Effector memory CD4-positive, alpha-beta T cell (primary cell): Measurements from ENCODE around the gene RGS9.

ENCODE experiments used
- DNase-seq, 3 donors: peaks; one replicate each; pipeline ENCODE4 v3.0.0-alpha.2; 2020
- H3K27ac ChIP-seq: 2 replicates; pipeline ENCODE4 v1.7.0; 2013; ENCODE audit warnings: mild to moderate bottlenecking, low read length, moderate library complexity; ENCODE audit not compliant: insufficient read depth, poor library complexity, severe bottlenecking
- H3K27me3 ChIP-seq: replicated peaks from 2 replicates; pipeline ENCODE4 v1.7.0; 2013; ENCODE audit warnings: mild to moderate bottlenecking, low read length; ENCODE audit not compliant: insufficient read depth, control insufficient read depth, poor library complexity, severe bottlenecking
- H3K36me3 ChIP-seq: 2 replicates; pipeline ENCODE4 v1.7.0; 2013; ENCODE audit warnings: mild to moderate bottlenecking, low read length, moderate library complexity; ENCODE audit not compliant: control insufficient read depth, insufficient read depth
- H3K4me1 ChIP-seq: 2 replicates; pipeline ENCODE4 v1.7.0; 2013; ENCODE audit warnings: low read length, mild to moderate bottlenecking; ENCODE audit not compliant: control insufficient read depth, insufficient read depth, poor library complexity, severe bottlenecking
- H3K4me3 ChIP-seq: 2 replicates; pipeline ENCODE4 v1.7.0; 2013; ENCODE audit warnings: low read length, low read depth, mild to moderate bottlenecking; ENCODE audit not compliant: insufficient read depth, poor library complexity, severe bottlenecking
- H3K9me3 ChIP-seq: 2 replicates; pipeline ENCODE4 v1.7.0; 2013; ENCODE audit warnings: mild to moderate bottlenecking, low read length, moderate library complexity; ENCODE audit not compliant: control insufficient read depth

Gene RGS9

GRCh38 chr17:65155622-65156021, 18.5 kb downstream of the RGS9 start:
- Histone ChIP-seq H3K9me3 (no peaks in the 10 kb centered on the region), H3K4me1 (no peaks in the 10 kb centered on the region), H3K27me3 (no peaks in the 10 kb centered on the region), H3K36me3 (no peaks in the 10 kb centered on the region), H3K27ac (no peak overlapping the region), H3K4me3 (no peak overlapping the region)
- no peak for DNase-seq

GRCh38 chr17:65156185-65156834, 19.1 kb downstream of the RGS9 start:
- H3K27me3 ChIP-seq = no peaks in the 10 kb centered on the region
- no peaks in the 10 kb centered on the region for H3K4me1 ChIP-seq
- H3K27ac ChIP-seq = no peak overlapping the region
- H3K9me3 ChIP-seq = no peaks in the 10 kb centered on the region
- no peaks in the 10 kb centered on the region for H3K36me3 ChIP-seq
- H3K4me3 ChIP-seq = no peak overlapping the region
- DNase-seq = no peak

GRCh38 chr17:65156835-65157565, 19.8 kb downstream of the RGS9 start:
- DNase-seq = no peak
- Histone ChIP-seq H3K27me3 (no peaks in the 10 kb centered on the region), H3K27ac (no peak overlapping the region)

GRCh38 chr17:65158041-65158440, 20.9 kb downstream of the RGS9 start:
- DNase-seq = no peak
- no peaks in the 10 kb centered on the region for H3K4me1 ChIP-seq
- H3K27ac ChIP-seq = no peak overlapping the region
- H3K27me3 ChIP-seq = no peaks in the 10 kb centered on the region
- H3K4me3 ChIP-seq = no peak overlapping the region
- no peaks in the 10 kb centered on the region for H3K9me3 ChIP-seq
- no peaks in the 10 kb centered on the region for H3K36me3 ChIP-seq

More at GRCh38 chr17:65156835-65157565, 19.8 kb downstream of the RGS9 start:
- no peaks in the 10 kb centered on the region for H3K36me3 ChIP-seq
- no peak overlapping the region for H3K4me3 ChIP-seq
- H3K4me1 ChIP-seq = no peaks in the 10 kb centered on the region
- no peaks in the 10 kb centered on the region for H3K9me3 ChIP-seq

- H3K9me3 ChIP-seq = no peaks in the 10 kb centered on the region
- H3K27ac ChIP-seq = no peak overlapping the region
- H3K27me3 ChIP-seq = no peaks in the 10 kb centered on the region
- no peak for DNase-seq
- H3K4me1 ChIP-seq = no peaks in the 10 kb centered on the region
- H3K4me3 ChIP-seq = no peak overlapping the region
- H3K36me3 ChIP-seq = no peaks in the 10 kb centered on the region
Observed at GRCh38 chr17:65158622-65159021, 21.5 kb downstream of the RGS9 start.

- Histone ChIP-seq H3K9me3 (no peaks in the 10 kb centered on the region), H3K36me3 (no peaks in the 10 kb centered on the region), H3K27me3 (no peaks in the 10 kb centered on the region)
Observed at GRCh38 chr17:65160516-65160915, 23.3 kb downstream of the RGS9 start.

GRCh38 chr17:65163990-65164495, 26.9 kb downstream of the RGS9 start:
- H3K4me1 ChIP-seq = peaks cover 6% of the 10 kb centered on the region
- H3K27ac ChIP-seq = no peak overlapping the region
- peak in 2 of 3 donors; percentile 15 to 24 for DNase-seq
- H3K36me3 ChIP-seq = no peaks in the 10 kb centered on the region
- H3K4me3 ChIP-seq = no peak overlapping the region
- H3K9me3 ChIP-seq = no peaks in the 10 kb centered on the region
- H3K27me3 ChIP-seq = no peaks in the 10 kb centered on the region

More at GRCh38 chr17:65160516-65160915, 23.3 kb downstream of the RGS9 start:
- peaks cover 6% of the 10 kb centered on the region for H3K4me1 ChIP-seq
- H3K27ac ChIP-seq = no peak overlapping the region
- H3K4me3 ChIP-seq = no peak overlapping the region
- DNase-seq = no peak

GRCh38 chr17:65166787-65167186, 29.6 kb downstream of the RGS9 start:
- Histone ChIP-seq H3K4me1 (peaks cover 10% of the 10 kb centered on the region), H3K4me3 (no peak overlapping the region), H3K36me3 (no peaks in the 10 kb centered on the region), H3K27me3 (no peaks in the 10 kb centered on the region), H3K27ac (no peak overlapping the region), H3K9me3 (no peaks in the 10 kb centered on the region)
- no peak for DNase-seq

- no peaks in the 10 kb centered on the region for H3K36me3 ChIP-seq
- H3K4me1 ChIP-seq = peaks cover 11% of the 10 kb centered on the region
- no peak for DNase-seq
Observed at GRCh38 chr17:65167566-65167965, 30.4 kb downstream of the RGS9 start.

GRCh38 chr17:65169691-65170090, 32.5 kb downstream of the RGS9 start:
- Histone ChIP-seq H3K27me3 (no peaks in the 10 kb centered on the region), H3K36me3 (no peaks in the 10 kb centered on the region), H3K27ac (no peak overlapping the region), H3K9me3 (no peaks in the 10 kb centered on the region), H3K4me3 (no peak overlapping the region), H3K4me1 (peaks cover 18% of the 10 kb centered on the region)
- DNase-seq = no peak

More at GRCh38 chr17:65167566-65167965, 30.4 kb downstream of the RGS9 start:
- H3K27ac ChIP-seq = no peak overlapping the region
- H3K4me3 ChIP-seq = no peak overlapping the region
- H3K9me3 ChIP-seq = no peaks in the 10 kb centered on the region
- H3K27me3 ChIP-seq = no peaks in the 10 kb centered on the region
